GM21619 (cell line): Measurements from ENCODE around the gene CYB5A.
"Not testable (repeated sequence)": the region's sequence is repeated elsewhere in the genome, so short reads cannot be mapped to it uniquely, and the experiment has no call there.

ENCODE experiments used
- ATAC-seq: cut with Tn5 transposase; IDR thresholded peaks from one replicate; pipeline ENCODE4 v1.9.1; 2021; ENCODE audit not compliant: unreplicated experiment

The CYB5A gene

GRCh38 chr18:74299162-74299561, 7.4 kb upstream of the CYB5A start:
- no peak for ATAC-seq

- no peak for ATAC-seq
These were observed 2.8 kb upstream of the CYB5A start for GRCh38 chr18:74294526-74294925.

- ATAC-seq: not testable (repeated sequence)
These were observed 1.2 kb upstream of the CYB5A start for GRCh38 chr18:74292982-74293381.

- no peak for ATAC-seq
These were observed 737 bp upstream of the CYB5A start for GRCh38 chr18:74292541-74292858.

- no peak for ATAC-seq
These were observed 342 bp downstream of the CYB5A start for GRCh38 chr18:74291472-74291770.

- ATAC-seq: no peak
These were observed 830 bp downstream of the CYB5A start for GRCh38 chr18:74290794-74291471.

- ATAC-seq: no peak
These were observed 1.7 kb downstream of the CYB5A start for GRCh38 chr18:74290021-74290420.

- no peak for ATAC-seq
These were observed 2.6 kb downstream of the CYB5A start for GRCh38 chr18:74289137-74289536.

GRCh38 chr18:74288730-74289129, 3.0 kb downstream of the CYB5A start:
- ATAC-seq: no peak

- no peak for ATAC-seq
These were observed 3.7 kb downstream of the CYB5A start for GRCh38 chr18:74288041-74288440.

- no peak for ATAC-seq
These were observed 4.9 kb downstream of the CYB5A start for GRCh38 chr18:74286856-74287255.

- no peak for ATAC-seq
These were observed 5.5 kb downstream of the CYB5A start for GRCh38 chr18:74286106-74286855.

GRCh38 chr18:74285583-74285982, 6.2 kb downstream of the CYB5A start:
- ATAC-seq: not testable (repeated sequence)

GRCh38 chr18:74284980-74285355, 6.8 kb downstream of the CYB5A start:
- no peak for ATAC-seq

- no peak for ATAC-seq
These were observed 7.4 kb downstream of the CYB5A start for GRCh38 chr18:74284191-74284979.

- ATAC-seq: no peak
These were observed 8.1 kb downstream of the CYB5A start for GRCh38 chr18:74283646-74284045.

- ATAC-seq: no peak
These were observed 8.8 kb downstream of the CYB5A start for GRCh38 chr18:74282755-74283554.

- no peak for ATAC-seq
These were observed 9.6 kb downstream of the CYB5A start for GRCh38 chr18:74281980-74282754.

GRCh38 chr18:74281011-74281979, 10.5 kb downstream of the CYB5A start:
- ATAC-seq: no peak
